Cortex of kidney (tissue), 1 donor: ENCODE measurements around the gene TULP4.

Experiments
- DNase-seq: peaks from one replicate; lab custom pipeline; 2025; lab: John Stamatoyannopoulos, UW

Gene TULP4, protein sequence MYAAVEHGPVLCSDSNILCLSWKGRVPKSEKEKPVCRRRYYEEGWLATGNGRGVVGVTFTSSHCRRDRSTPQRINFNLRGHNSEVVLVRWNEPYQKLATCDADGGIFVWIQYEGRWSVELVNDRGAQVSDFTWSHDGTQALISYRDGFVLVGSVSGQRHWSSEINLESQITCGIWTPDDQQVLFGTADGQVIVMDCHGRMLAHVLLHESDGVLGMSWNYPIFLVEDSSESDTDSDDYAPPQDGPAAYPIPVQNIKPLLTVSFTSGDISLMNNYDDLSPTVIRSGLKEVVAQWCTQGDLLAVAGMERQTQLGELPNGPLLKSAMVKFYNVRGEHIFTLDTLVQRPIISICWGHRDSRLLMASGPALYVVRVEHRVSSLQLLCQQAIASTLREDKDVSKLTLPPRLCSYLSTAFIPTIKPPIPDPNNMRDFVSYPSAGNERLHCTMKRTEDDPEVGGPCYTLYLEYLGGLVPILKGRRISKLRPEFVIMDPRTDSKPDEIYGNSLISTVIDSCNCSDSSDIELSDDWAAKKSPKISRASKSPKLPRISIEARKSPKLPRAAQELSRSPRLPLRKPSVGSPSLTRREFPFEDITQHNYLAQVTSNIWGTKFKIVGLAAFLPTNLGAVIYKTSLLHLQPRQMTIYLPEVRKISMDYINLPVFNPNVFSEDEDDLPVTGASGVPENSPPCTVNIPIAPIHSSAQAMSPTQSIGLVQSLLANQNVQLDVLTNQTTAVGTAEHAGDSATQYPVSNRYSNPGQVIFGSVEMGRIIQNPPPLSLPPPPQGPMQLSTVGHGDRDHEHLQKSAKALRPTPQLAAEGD (N-terminal part only)

GRCh38 chr6:158312165-158312564 is at the start of gene TULP4:
Gene TULP4, plus strand, starts transcription at chr6:158312465. Its CDS starts 1,552 bp downstream, at chr6:158314017.
- DNase-seq = no peak

DNA sequence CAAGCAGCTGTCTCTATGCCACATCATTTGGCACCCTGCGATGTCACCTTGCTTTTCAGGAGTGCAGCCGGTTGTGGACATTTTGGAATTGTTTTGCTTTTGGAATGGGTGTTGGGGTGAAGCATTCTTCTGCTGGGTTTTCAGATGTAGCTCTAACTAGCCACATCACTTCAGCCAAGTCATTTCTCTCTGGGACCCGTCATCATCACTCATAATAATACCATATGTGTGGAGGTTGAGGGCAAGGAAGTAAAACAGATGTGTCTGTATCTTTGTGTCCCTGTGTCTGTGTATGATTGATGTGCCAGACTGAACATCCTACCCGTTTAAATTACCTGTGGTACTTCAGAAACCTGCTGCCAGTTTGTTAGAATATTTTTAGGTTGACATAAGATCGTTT is 49.5 kb upstream of the TULP4 start:
- DNase-seq = no peak

DNA sequence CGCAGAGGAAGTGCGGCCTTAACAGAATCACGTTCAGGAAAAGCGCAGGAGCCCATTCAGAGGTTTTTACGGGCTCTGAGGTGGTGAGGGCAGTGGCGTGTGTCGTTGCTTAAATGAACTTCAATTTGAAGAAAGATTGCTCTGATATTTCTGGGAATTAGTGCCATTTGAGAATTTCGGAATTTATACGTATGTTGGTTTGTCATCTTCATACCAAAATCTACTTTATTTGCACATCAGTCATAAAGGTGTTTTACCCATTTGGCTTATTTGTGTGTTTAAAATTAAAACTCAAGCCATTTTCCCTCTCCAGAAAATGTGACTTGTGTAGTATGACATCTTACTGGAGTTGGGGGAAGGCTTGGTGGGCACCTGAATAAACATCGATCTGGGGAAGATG is 48.1 kb upstream of the TULP4 start:
- DNase-seq = no peak

DNA sequence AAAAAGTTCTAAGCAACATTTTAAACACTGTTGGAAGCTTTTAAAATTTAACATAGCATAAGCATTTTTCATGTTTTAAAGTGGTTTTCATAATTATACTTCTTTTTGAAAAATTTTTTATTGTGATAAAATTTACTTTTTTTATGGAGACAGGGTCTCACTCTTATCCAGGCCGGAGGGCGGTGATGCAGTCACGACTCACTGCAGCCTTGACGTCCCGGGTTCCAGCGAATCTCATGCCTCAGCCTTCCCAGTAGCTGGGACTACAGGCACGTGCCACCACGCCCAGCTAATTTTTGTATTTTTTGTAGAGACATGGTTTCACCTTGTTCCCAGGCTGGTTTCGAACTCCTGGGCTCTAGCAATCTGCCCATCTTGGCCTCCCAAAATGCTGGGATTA is 46.1 kb upstream of the TULP4 start:
- no peak for DNase-seq

GRCh38 chr6:158268361-158269147 is 43.7 kb upstream of the TULP4 start:
- DNase-seq = no peak

- no peak for DNase-seq
Observed at GRCh38 chr6:158269657-158270056, 42.6 kb upstream of the TULP4 start.

DNA sequence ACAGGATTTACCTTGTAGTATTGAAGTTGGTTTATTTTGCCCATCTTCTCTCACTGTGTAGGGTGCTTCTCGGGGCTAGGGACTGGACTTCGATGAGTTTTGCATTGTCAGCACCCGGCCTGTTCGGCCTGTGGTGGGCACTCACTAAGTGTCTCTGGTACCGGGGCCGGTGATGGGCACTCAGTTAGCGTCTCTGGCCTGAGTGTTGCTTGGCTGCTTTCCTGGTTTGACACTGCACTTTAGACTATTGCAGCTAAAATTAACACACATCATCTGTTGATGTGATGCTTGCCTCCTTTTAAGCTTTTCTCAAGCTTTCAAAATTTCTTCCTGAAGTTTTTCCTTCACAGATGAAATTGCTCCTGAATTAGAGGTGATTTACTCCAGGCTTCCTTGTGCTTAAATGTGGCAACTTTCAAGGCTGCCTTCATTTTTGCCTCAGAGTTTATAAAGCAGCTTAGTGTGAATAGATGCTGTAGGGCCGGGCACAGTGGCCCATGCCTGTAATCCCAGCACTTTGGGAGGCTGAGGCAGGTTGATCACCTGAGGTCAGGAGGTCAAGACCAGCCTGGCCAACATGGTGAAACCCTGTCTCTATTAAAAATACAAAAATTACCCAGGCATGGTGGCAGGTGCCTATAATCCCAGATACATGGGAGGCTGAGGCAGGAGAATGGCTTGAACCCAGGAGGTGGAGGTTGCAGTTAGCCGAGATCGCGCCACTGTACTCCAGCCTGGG is 41.7 kb upstream of the TULP4 start:
- no peak for DNase-seq

- no peak for DNase-seq
Observed at GRCh38 chr6:158272324-158272723, 39.9 kb upstream of the TULP4 start.

GRCh38 chr6:158278004-158278403 is 34.3 kb upstream of the TULP4 start:
- no peak for DNase-seq

DNA sequence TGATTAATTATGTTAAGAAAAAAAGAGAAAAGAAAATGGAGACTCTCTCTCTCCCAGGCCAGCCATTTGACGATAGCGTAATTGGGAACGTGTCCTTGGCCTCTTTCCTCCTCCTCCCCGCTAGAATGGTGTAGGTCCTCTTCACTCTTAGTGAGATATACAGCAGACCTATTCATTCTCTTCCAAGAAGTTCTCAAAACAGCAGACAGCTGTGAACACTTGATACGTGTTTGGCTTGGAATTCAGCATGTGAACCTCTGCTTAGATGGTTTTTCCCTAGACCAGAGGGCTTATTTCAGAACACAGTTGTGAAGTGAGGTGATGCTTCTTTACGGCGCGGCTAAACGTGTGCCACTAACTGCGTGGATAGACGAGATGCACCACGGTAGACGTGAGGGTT is 32.6 kb upstream of the TULP4 start:
- DNase-seq = no peak

DNA sequence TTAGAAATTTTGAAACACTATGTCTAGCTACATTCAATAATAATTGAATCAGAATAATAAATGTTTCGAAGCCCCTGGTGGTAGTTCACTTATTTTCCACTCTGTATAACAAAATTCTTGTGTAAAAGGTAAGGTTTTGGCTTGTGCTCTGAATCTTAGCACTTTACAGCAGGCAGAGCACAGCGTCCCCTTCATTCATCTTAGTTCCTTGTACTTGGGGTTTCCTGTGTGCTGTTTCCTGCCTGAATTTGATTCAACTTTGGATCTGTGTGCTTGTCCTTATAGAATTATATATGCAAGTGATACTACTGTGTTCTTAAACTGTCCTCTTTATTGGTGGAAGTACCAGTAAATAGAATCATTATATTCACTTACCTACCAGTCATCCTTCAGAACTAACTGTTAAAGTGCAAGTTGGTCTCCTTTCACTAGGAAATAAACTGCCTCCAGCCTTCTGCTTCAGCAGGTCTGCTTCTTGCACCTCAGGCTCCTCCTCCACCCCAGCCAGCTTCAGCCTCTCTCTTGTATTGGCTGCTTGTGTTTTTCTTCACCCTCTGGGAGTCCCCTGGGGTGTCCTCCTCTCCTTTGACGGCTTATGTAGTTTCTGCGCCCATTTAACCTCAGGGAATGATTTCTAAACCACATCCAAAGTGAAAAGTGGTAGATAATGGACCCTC is 28.8 kb upstream of the TULP4 start:
- DNase-seq = no peak

- DNase-seq = no peak
Observed at GRCh38 chr6:158284007-158284875, 28.0 kb upstream of the TULP4 start.

- DNase-seq = no peak
Observed at GRCh38 chr6:158284876-158285655, 27.2 kb upstream of the TULP4 start.

GRCh38 chr6:158285656-158286021 is 26.6 kb upstream of the TULP4 start:
- DNase-seq = no peak

- no peak for DNase-seq
Observed at GRCh38 chr6:158286413-158286812, 25.9 kb upstream of the TULP4 start.

- no peak for DNase-seq
Observed at GRCh38 chr6:158287047-158287446, 25.2 kb upstream of the TULP4 start.

- DNase-seq = no peak
Observed at GRCh38 chr6:158290040-158290439, 22.2 kb upstream of the TULP4 start.

- DNase-seq = no peak
Observed at GRCh38 chr6:158290659-158291058, 21.6 kb upstream of the TULP4 start.

GRCh38 chr6:158292016-158292415 is 20.2 kb upstream of the TULP4 start:
- no peak for DNase-seq
